NCI-H748 treated with DMSO at 0.1 percent for 48 hours (cell line): ENCODE results near the gene PLET1.
A peak's percentile ranks its signal among the peaks of the same experiment; 100 is the strongest.

ENCODE experiments used
- DNase-seq: peaks from one replicate; lab custom pipeline; 2025; lab: John Stamatoyannopoulos, UW

Gene PLET1

DNA sequence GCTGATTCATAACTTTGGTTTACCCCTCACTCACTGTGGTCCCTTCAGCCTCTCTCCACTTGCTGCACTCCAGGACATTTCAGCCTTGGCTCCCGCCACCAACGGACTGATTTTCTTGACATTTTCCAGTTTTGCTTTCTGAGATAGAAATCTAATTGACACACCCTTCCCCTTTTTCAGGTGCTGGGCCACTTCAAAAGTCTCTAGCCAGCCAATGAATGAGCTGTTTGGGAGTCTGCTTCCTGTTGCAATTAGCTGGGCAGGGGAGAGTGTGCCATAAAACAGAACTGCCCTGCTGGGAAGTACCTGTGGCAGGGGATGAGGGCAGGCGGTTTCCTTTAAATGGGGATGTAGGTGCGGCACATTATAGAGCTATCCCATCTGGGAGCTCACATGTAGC lies 21.1 kb upstream of the PLET1 start:
- peak; percentile 6 for DNase-seq

DNA sequence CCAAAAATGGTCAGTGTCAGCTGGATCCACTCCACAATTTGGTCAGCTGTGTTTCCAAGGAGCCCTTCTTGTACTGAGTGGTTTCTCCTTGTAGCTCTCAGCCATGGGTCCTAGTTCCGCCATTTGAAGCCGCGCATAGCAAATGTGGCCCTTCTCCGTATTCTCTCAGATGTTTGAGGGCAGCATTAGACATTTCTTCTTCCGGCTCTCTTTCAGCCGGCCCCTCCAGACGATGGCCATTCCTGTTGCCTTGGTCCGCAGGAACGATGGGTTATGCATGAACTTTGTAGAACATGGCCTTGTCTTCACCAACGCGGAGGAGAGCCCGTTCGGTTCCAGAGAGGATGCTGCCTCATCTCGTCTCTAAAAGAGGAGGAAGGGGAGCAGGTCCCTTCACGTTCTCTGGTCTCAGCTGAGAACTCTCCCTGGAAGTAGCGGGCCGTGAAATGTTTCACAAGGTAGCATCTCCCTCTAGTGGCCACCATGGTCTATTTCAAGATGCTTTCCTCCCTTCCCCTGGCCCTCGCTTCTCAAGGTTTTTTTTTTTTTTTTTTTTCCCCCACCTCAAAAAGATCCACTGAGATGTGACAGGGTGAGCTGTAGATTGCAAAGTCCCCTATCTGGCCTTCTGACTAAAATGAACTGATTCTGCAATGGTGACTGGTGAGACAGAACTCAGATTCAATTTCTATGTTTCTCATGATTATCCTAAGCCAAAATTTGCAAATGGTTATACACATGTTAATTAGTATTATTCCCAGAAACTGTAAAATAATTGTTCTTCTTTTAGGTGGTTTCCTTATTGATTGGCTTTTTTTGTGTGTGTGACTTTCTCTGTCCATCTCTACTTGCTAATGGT lies 19.8 kb upstream of the PLET1 start:
- peak; percentile 71 for DNase-seq

- DNase-seq, result peak; percentile 22
Observed at GRCh38 chr11:112279901-112280267, 19.2 kb upstream of the PLET1 start.

DNA sequence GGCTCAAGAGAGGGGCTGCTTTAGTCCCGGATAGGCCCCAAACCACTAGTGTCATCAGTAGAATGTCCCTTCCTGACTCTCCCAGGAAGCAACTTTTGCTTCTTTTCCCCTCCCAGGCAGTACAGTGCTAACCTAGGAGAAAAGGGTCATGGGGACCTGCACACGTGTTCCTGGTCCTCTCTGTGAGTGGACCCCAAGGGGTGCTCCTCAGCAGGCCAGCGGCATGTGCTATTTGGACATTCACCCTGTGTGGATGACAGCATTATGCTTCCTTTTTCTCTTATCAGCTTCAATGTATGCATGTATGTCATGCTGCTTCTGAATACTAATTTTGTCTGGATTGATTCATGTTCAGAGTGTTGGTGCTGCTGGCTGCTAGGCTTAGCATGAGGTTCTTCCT lies 18.1 kb upstream of the PLET1 start:
- no peak for DNase-seq

- DNase-seq, result no peak
Observed at GRCh38 chr11:112277941-112278340, 17.3 kb upstream of the PLET1 start.

GRCh38 chr11:112277029-112277428 lies 16.4 kb upstream of the PLET1 start:
- no peak for DNase-seq

DNA sequence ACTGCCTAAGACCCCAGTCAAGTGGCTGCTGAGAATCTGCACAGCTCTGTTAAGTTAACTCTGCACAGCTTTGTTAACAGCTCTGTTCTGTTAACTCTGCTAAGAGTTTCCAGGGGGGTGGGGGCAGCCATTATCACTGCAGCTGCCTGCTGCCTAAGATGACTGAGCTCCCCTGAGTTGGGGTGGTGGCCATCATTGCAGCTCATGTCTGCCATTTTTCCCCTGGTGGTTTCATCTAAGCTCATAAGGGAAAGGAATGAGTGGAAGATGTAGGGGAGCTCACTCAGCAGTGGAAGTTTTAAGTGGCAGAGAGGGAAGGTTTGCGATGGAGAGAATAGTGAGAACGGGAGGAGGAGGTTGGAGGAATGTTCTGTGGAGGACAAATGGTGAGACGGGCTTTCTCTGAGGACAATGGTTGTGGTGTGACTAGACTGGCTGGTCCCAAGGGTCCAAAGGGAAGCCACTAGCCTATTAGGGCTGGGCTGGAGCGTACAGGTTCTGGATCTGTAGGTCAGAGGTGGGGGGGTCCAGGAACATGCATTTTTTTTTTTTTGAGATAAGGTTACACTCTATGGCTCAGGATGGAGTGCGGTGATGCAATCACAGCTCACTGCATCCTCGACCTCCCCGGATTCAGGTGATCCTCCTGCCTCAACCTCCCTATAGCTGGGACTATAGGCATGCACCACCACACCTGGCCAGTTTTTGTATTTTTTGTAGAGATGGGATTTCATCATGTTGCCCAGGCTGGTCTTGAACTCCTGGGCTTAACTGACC lies 13.5 kb upstream of the PLET1 start:
- no peak for DNase-seq

DNA sequence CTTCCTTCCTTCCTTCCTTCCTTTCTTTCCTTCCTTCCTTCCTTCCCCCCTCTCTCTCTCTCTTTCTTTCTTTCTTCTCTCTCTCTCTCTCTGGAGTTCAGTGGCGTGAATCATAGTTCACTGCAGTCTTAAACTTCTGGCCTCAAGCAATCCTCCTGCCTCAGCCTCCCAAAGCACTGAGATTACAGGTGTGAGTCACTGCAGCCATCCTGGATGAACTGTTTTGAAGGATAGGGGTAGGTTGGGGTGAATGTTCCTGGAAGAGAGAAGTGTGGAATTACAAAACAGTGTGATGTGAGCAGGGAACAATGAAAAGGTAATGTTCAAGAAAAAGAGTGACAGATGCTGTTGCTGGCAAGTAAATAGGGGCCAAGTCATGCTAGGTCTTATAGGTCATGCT lies 12.4 kb upstream of the PLET1 start:
- no peak for DNase-seq

DNA sequence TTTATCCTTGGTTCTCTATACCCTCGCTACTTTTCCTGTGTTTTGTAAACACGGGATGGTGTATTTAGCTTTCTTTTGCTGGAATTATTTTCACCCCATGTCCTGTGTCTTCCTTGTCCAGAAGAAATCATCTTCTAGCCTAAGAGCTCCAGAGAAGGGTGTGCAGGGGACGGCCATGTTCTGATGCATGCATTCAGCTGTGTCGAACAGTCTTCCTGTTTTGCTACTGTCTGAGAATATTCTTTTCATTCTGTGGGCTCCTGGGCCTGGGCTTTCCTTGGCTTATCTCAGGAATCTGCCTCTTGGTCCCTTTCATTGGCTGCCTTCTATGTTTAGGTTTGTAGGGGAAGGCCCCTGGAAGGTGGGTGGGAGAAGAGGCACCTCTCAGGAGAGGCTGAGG lies 10.6 kb upstream of the PLET1 start:
- no peak for DNase-seq

- DNase-seq, result no peak
Observed at GRCh38 chr11:112270551-112271180, 10.0 kb upstream of the PLET1 start.

- no peak for DNase-seq
Observed at GRCh38 chr11:112269139-112269538, 8.5 kb upstream of the PLET1 start.

GRCh38 chr11:112268406-112268805 lies 7.7 kb upstream of the PLET1 start:
- DNase-seq, result no peak

DNA sequence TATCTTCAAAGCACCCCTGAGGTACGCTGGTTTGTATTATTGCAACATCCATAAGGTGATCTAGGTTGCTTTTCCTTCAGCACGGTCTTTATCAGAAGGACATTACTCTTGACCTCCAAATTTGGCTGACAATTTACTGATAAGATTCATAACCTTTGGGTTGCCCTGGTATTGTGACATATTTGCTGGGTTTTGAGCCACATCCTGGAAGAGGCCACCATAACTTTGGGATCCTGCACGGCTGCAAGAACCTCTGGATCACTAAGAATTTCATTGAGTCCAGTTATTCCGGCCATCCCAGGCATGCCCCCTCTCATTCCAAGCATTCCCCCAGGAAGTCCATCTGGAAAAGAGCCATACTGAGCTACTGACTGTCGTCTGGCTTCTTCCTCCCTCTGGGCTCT lies 6.5 kb upstream of the PLET1 start:
- DNase-seq, result no peak

- no peak for DNase-seq
Observed at GRCh38 chr11:112266410-112266778, 5.7 kb upstream of the PLET1 start.

DNA sequence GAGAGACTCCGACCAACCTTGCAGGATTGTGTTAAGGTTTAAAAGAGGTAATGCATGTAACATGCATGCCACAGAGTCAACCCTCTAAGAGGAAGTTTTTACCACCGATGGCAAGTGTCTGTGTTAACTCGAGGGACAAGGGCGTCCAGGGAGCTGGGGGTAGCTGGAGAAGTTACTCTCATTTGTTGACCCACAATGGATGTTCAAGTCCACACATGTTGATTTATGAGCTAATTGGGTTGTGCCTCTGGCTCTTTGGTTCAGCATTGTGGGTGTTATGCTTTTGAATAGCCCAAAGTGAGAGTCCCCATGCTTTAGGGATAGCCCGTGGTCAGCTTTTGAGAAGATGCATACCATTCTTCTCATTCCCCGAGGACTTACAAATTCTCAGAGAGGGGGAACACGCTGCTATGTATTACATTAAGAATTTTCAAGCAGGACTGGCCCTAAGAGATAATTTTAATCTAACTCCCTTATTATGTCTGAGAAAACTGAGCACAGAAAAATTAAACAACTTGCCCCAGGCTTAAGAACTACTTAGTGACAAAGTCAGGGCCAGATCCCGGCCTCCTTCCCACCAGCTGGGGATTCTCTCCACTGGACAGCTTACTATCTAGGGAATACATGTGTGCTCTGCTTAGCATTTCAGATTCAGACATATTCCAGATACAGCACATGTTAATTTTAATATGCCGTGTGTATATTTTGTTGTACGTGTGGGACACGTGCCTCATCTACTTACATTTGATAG lies 5.2 kb upstream of the PLET1 start:
- no peak for DNase-seq

- no peak for DNase-seq
Observed at GRCh38 chr11:112255067-112255720, 5.5 kb downstream of the PLET1 start.

GRCh38 chr11:112253605-112254242 lies 6.9 kb downstream of the PLET1 start:
- no peak for DNase-seq

DNA sequence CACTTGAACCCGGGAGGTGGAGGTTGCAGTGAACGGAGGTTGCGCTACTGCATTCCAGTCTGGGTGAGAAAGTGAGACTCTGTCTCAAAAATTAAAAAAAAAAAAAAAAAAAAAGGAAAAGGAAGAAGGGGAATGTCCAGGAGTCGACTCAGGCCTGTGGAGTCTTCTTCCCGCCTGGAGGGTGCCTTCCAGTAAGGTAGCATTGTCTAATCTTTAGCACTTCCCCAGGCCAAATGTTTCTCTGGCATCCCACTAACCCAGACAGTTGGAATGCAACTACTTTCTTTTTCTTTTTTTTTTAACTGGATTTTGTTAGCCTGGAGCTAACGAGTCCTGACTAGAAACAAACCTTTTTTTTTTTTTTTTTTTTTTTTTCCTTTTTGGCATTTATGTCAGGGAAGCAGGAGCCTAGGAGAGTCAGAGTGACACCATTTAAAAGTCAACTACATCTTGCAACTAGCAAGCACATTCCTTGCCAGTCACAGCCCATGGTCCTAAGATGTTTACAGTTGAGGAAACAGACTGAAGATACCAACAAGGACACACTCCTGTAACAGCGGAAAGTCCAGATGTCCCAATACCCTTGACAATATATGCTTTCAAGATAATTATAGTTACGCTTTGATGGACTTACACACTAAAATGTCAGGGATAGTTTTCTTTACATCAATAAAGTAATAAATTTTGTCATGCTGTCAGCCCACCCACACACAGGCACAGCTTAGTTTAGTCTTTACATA lies 10.6 kb downstream of the PLET1 start:
- no peak for DNase-seq

DNA sequence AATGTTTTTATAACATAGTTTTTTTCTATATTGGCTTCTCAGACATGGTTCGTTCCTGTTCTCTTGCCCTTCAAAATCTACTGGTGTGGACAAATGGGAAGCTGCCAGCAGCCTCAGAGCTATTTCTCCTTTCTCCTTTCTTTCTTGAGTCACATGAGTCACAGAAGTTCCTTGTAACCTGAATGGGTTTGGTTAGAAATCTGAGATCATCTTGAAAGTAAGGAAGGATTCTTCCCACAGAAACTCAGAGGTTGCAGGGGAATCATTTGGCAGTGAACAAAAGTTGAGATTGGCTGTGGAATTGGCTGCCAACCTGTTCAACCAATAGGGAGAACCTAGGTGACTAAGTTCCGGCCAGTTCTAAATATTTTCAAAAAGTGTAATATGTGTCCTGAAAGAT lies 12.5 kb downstream of the PLET1 start:
- no peak for DNase-seq

GRCh38 chr11:112247201-112247600 lies 13.5 kb downstream of the PLET1 start:
- no peak for DNase-seq

DNA sequence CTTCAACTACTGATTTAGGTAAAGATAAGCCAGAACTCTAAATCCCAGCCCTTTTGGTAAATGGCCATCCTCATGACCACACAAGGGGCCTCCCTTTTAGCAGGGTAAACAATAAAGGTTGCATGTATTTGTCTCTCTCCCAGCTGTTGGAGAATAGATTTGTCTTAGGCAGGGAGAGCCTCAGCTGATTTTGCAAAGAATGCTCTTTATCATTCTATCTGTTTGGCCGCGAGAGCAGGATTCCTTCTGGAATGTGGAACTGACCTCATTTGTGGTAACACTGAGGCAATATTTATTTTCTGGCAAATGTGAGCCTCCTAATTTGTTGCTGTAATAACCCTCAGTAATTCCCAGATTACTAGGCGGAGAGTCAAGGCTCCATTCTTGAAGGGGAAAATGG lies 19.2 kb downstream of the PLET1 start:
- no peak for DNase-seq
